Activated CD4-positive, alpha-beta T cell treated with anti-CD3 and anti-CD28 coated beads, Interleukin-2, amount 50 U/mL, for 1 hour (primary cell): Measurements from ENCODE around the gene ZNF282.
"Not testable (repeated sequence)": the region's sequence is repeated elsewhere in the genome, so short reads cannot be mapped to it uniquely, and the experiment has no call there.

Source experiments
- DNase-seq: peaks from one replicate; pipeline ENCODE4 v3.0.0-alpha.2; 2020

The ZNF282 gene

DNA sequence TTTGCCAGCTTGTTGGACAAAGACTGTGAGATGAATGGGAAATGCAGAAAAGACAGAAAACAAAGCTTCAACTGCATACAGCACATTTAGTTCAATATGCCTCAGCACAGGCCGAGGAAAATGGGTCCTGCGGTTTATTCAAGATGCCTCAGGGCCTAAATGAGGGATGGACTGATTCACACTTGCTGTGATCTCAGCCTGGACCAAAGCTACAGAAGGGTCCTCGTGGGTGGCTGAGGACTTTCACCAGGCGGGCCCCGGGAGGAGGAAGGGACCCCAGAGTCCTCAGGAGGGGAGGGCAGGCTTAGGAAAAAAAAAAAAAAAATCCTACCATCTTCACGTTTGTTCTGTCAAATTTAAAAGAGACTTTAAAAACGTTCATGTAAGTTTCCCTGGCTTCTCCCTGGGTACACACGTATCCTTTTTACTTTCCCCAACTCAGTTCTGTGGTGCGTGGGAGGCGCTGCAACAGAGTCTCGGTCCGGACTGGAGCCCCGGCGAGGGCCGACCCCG lies 66.0 kb downstream of the ZNF282 start:
- DNase-seq, result no peak

DNA sequence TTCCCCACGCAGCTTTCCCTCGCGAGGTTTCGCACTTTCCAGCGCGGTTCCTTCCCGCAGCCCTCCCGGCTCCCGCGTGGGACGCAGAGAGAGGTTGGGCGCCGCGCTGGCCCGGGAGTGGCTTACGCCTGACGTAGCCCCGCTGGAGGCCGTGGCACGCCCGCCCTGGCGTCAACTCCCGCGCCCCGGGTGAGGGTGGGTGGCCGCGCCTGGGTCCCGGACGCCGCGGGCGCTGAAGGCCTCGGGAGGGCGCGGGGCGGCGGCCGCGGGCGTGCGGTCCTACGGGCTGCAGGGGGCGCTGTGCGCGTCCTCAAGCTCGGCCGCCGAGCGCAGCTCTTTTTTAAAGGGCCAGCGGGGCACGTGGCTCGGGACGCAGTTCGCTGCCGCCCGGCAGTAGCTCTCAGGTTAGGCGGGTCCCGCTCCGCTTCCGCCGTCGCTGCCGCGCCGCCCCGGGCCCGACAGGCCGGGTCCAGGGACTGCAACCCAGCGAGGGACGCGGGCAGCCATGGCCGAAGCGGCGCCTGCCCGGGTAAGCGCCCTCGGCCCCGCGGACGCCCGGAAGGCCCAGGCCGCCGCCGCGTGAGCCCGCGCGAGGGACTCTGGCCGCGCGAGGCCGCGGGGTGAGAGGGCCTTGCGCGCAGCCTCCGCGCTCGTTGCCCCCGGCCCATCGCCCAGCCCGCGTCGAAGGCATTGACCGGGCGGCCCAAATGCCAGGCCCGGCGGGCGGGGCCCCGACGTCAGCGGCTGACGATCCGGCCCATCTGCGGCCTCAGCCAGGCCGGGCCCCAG lies 66.7 kb downstream of the ZNF282 start, which contains the start of gene ZNF783:
TSS of gene ZNF783 (plus strand) at position 368 of the 789 bp plus-strand sequence. CDS start at position 506, 138 bp downstream.
- peak; percentile 83 for DNase-seq

DNA sequence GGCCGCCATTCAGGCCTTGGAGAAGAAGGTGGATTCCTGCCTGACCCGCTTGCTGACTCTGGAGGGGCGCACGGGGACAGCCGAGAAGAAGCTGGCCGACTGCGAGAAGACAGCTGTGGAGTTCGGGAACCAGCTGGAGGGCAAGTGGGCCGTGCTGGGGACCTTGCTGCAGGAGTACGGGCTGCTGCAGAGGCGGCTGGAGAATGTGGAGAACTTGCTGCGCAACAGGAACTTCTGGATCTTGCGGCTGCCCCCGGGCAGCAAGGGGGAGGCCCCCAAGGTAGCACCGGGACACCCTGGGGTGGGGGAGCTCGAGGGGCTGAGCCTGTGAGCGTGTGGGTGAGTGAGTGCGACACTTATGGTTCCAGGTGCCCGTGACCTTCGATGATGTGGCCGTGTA lies 71.1 kb downstream of the ZNF282 start:
- DNase-seq, result no peak

DNA sequence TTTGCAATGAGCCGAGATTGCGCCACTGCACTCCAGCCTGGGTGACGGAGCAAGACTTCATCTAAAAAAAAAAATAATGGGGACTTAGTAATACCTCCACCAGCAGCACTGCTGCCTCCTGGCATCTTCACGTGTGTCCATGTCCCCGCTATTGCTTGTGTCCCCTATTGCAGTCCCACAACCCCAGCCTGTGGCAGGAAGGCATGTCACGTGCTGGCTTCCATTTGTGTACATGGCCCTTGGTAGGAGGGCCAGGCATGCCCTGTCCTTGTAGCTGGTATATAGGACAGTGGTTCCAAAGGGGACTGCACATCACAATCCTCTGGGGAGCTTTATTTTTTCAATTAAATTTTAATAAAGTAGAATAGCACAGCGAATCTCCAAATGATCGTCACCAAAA lies 72.4 kb downstream of the ZNF282 start:
- no peak for DNase-seq

DNA sequence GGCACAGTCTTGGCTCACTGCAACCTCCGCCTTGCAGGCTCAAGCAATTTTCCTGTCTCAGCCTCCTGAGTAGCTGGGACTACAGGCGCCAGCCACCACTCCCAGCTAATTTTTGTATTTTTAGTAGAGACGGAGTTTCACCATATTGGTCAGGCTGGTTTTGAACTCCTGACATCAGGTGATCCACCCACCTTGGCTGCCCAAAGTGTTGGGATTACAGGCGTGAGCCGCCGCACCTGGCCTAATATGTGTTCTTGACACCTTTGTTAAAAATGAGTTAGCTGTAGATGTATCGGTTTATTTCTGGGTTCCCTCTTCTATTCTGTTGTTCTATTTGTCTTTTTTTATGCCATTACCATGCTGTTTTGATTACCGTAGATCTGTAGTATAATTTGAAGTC lies 79.1 kb downstream of the ZNF282 start:
- not testable (repeated sequence) for DNase-seq
